Fibroblast of mammary gland (primary cell): ENCODE results near the gene ATF7.

Experiments used
- DNase-seq: peaks from one replicate; pipeline ENCODE4 v3.0.0-alpha.2; 2010; ENCODE audit warnings: low read depth
- H3K4me3 ChIP-seq: 2 replicates; pipeline ENCODE4 v1.5.1; 2011; ENCODE audit warnings: low read depth, mild to moderate bottlenecking, low read length, moderate library complexity; ENCODE audit not compliant: control insufficient read depth
- TF ChIP-seq, protein P1 (sequence below): conservative IDR thresholded peaks from 2 replicates; pipeline ENCODE4 v1.5.1; 2011; ENCODE audit warnings: low read depth, low read length, inconsistent platforms; ENCODE audit not compliant: control insufficient read depth, insufficient read depth

The ATF7 gene

DNA sequence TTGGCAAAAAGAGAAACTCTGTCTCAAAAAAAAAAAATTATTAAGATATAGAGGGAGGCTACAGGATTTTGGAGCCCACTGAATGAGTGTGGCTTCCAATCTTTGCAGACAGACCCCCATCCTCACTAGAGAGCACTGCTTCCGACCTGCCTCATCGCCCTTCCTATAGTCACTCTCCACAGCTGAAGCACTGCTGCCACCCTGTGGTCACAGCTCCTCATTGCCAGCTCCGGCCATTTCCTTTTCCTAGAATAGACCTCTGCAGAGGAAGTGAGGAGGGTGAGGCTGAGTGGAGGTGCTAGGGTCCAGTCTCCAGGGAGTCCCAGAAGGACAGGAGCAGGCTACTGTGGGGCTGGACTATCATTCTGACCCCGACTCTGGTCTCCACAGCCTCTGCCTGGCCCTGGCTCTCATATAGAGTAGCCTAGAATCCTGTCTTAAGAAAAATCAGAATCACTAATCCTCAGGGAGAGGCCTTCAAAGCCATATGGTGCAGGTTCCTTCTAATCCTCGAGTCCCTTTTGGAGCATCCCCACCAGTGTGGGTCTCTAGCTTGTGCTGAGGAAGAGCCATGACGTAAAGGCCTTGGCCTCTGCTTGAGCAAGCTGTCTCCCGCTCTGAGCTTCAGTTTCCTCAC lies 117.5 kb downstream of the ATF7 start:
- peak; percentile 74 for DNase-seq
- TF ChIP-seq, protein P1, sequence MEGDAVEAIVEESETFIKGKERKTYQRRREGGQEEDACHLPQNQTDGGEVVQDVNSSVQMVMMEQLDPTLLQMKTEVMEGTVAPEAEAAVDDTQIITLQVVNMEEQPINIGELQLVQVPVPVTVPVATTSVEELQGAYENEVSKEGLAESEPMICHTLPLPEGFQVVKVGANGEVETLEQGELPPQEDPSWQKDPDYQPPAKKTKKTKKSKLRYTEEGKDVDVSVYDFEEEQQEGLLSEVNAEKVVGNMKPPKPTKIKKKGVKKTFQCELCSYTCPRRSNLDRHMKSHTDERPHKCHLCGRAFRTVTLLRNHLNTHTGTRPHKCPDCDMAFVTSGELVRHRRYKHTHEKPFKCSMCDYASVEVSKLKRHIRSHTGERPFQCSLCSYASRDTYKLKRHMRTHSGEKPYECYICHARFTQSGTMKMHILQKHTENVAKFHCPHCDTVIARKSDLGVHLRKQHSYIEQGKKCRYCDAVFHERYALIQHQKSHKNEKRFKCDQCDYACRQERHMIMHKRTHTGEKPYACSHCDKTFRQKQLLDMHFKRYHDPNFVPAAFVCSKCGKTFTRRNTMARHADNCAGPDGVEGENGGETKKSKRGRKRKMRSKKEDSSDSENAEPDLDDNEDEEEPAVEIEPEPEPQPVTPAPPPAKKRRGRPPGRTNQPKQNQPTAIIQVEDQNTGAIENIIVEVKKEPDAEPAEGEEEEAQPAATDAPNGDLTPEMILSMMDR, result peak; percentile 95
- H3K4me3 ChIP-seq, result no peak overlapping the region

DNA sequence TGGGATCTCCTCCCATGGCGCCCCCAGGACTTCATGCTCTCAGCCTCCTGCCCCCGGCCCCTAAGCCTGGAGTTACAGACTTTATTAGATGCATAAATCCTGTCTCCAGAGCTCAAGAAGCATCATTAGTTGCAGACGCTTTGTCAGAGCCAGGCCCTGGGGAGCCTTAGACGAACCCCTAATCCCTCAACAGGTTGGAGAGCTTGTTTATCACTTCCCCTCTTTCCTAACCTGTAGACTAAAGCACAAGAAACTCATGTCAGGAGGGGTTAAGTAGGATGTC lies 118.6 kb downstream of the ATF7 start:
- no peak for DNase-seq
- TF ChIP-seq, protein P1, result no peak

DNA sequence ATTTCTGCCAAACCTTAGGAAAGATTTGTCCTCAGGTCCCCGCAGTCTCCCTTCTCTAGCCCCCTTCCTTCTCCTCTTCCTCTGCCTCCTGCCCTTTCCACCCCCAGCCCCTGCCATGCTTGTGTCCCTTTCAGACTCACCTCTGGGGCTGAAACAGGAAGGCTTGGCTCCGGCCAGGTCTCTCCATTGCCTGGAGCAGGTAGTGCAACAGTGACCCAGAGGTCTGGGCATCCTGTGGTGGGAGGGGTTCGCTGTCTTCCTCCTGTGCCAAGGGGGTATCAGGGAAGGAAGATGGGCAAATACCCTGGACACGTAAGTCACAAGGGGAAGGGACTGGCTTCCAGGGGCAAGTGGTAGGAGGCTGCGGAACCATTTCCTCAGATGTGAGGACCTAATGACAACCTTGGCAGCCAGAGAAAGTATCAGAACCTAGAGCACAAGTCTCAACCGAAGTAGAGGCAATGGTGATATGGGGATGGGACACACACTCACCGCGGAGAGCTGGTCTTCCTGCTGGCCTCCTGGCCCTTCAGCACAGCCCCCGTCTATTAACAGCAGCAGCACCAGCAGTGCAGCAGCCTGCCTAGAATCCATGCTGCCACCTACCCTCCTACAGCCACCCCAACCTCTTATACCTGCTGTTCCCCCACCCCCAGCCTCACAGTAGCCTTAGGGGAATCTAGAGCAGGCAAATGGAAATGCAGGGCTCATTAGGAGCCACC lies 119.1 kb downstream of the ATF7 start, which contains the start of gene NPFF:
Gene NPFF, minus strand, starts transcription at position 604 of the 722 bp plus-strand sequence. Its CDS starts 10 bp downstream, at position 594.
- no peak within 1 kb of the TSS for H3K4me3 ChIP-seq
- no peak for DNase-seq
- TF ChIP-seq, protein P1, result no peak

More for the DNA sequence above, 118.6 kb downstream of the ATF7 start:
- H3K4me3 ChIP-seq, result no peak overlapping the region

DNA sequence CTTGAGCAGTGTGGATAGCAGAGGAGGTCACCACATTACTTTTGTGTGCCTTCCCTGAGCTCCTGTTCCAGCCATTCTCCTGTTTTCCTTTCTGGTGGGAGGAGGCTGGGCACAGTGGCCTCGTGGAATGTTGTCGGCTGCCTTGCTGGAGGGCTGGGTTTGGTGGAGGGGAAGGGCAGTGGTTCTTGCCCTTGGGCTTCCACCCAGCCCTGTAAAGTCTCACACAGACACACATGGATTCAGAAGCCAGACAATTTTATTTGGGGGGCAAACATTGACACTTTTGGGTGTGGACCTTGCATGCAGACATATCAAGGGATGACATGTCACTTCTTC lies 119.8 kb downstream of the ATF7 start:
- no peak for DNase-seq
- H3K4me3 ChIP-seq, result no peak overlapping the region
- TF ChIP-seq, protein P1, result no peak

DNA sequence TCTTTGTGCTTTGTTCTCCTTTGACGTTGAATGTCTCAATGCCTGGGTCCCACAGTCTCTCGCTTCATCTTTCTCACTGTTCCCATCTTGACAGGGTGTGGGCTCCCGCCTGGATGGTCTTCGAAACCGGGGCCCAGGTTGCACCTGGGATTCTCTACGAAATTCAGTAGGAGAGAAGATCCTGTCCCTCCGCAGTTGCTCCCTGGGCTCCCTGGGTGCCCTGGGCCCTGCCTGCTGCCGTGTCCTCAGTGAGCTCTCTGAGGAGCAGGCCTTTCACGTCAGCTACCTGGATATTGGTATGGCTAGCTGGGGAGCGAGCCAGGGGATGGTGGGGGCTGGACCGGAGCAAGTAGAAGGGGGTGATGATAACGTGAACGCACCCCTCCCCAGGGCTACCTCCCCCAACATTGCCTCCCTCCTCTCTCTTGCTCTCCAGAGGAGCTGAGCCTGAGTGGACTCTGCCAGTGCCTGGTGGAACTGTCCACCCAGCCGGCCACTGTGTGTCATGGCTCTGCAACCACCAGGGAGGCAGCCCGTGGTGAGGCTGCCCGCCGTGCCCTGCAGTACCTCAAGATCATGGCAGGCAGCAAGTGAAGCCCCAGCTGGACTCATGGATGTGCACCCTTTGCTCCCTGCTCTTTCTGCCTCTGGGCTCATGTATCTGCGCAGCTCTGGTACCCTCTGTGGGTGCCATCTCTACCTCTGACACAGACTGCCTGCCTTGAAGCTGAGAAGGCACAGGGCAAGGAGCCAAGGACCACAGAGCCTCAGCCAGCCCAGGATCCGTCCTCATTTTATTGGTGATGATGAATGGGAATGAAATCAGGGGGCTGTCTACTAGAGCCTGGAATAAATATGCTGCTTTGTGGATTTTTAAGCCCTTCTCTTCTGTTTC lies 120.4 kb downstream of the ATF7 start:
- TF ChIP-seq, protein P1, result no peak
- no peak overlapping the region for H3K4me3 ChIP-seq
- DNase-seq, result peak; percentile 54

DNA sequence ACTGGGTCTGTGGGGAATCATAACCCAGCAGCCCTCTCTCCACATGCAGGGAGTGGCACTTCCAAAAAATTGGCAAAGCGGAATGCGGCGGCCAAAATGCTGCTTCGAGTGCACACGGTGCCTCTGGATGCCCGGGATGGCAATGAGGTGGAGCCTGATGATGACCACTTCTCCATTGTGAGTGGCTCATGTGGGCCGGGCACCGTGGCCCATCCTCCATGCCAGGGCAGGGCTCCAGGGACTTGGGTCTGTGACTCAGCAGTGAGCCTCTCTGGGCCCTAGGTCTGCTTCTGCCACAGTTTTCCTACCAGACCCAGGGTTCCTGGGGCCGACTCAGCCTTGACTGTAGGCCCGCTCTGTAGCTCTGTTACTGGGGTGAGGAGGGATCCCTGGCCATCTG lies 121.1 kb downstream of the ATF7 start:
- TF ChIP-seq, protein P1, result no peak
- peak; percentile 87 for DNase-seq
- no peak overlapping the region for H3K4me3 ChIP-seq
